GM10248 (cell line): ENCODE results near the gene CRTC1.

Experiments
- CTCF ChIA-PET: fragments of 300-600 bp; sonication (Branson Sonifier 250); formaldehyde crosslinking; extraction: SDS; loops from one replicate; lab custom pipeline; 2021; ENCODE audit warnings: antibody characterized with exemption; lab: Yijun Ruan, JAX
- POLR2A ChIA-PET: fragments of 350-650 bp; sonication (Branson Sonifier 250); formaldehyde crosslinking; extraction: SDS; loops from one replicate; lab custom pipeline; 2020; ENCODE audit warnings: antibody characterized with exemption; lab: Yijun Ruan, JAX
- DNase-seq: peaks from one replicate; pipeline ENCODE4 v3.0.0; 2012; ENCODE audit errors: extremely low spot score
- CTCF ChIP-seq: IDR thresholded peaks from 2 replicates; pipeline ENCODE4 v1.5.1; 2012; ENCODE audit warnings: mild to moderate bottlenecking, low read depth; ENCODE audit errors: extremely low read depth, missing control alignments, control extremely low read depth

The CRTC1 gene

DNA sequence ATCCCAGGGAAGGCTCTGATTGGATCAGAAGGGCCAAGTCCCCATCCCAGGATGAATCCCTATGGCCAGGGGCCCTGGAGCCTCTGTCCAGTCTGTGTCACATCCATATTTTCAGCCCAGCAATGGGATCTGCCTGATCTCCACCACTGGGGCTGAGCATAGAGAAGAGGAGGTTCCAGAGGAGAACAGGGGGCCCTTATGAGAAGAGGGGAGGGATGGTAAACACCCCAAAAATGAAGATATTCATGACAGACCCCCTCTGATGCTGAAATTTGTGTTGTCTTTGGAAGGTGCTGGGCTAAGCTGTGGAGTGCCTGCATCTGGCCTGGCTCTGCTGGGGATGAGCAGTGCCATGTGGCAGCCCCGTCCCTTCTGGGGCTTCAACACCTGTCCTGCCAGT, 32.2 kb upstream of the CRTC1 start:
- CTCF ChIA-PET, result no interaction called here
- TF ChIP-seq CTCF, result no peak
- no peak for DNase-seq
- POLR2A ChIA-PET, result no interaction called here

- CTCF ChIA-PET, result interaction anchor here (0.8 kb wide), 1 partner anchor 425 kb away, joined by 3 read pairs; no protein-coding TSS in a partner anchor
- no peak for TF ChIP-seq CTCF
- no peak for DNase-seq
- POLR2A ChIA-PET, result no interaction called here
Observed at GRCh38 chr19:18651733-18652132, 31.7 kb upstream of the CRTC1 start.

DNA sequence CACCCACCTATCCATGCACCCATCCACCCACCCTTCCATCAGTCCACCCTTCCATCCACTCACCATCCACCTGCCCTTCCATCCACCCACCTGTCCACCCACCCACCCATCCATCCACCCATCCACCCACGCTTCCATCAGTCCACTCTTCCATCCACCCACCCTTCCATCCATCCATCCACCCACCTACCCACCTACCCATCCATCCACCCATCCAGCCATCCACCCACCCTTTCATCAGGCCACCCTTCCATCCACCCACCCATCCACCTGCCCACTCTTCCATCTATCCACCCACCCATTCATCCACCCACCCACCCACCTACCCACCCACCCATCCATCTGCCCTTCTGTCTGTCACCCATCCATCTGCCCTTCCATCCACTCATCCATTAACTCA, 29.6 kb upstream of the CRTC1 start:
- DNase-seq, result no peak
- ChIA-PET POLR2A (no interaction called here), CTCF (no interaction called here)
- no peak for TF ChIP-seq CTCF

GRCh38 chr19:18654469-18654868, 29.0 kb upstream of the CRTC1 start:
- ChIA-PET POLR2A (no interaction called here), CTCF (interaction anchor here (1.8 kb wide), 1 partner anchor 12 kb away, joined by 4 read pairs; no protein-coding TSS in a partner anchor)
- DNase-seq, result no peak
- no peak for TF ChIP-seq CTCF

DNA sequence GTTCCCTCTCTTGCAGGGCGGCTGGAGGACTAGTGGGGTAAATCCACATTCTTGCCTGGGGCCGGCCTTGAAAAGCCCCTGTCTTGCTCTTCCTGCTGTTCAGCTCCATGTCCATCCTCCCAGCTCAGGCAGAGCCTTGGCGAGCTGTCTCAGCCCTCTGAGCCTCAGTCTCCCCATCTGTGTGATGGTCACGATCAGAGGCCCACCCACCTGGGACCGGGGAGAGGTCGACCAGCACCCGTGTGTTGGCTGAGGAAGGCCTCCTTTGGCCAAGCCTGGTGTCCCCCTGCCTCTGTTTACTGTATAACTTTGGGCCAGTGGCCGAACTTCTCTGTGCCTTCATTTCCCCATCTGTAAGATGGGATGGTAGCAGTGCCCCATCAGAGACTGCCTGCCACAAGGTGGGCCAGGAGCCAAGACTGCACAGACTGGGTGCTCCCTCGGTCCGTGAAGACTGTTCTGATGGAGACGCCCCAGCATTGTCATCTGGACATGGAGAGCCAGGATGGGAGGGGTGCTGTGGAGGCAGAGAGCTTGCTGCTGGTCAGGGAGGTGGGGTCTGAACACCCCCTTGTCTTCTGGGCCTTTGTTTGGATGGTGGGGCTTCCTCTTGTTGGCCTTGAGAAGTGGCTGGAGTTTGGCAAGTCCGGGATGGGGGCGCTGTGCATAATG, 28.2 kb upstream of the CRTC1 start:
- CTCF ChIA-PET, result interaction anchor here (0.9 to 1.8 kb wide), 2 partner anchors 11 to 18 kb away, joined by 3 to 4 read pairs; no protein-coding TSS in a partner anchor
- no peak for DNase-seq
- TF ChIP-seq CTCF, result no peak
- POLR2A ChIA-PET, result no interaction called here

GRCh38 chr19:18656337-18657086, 27.0 kb upstream of the CRTC1 start:
- ChIA-PET CTCF (interaction anchor here (0.9 to 1.8 kb wide), 2 partner anchors 10 to 16 kb away, joined by 3 to 4 read pairs; no protein-coding TSS in a partner anchor), POLR2A (no interaction called here)
- no peak for DNase-seq
- no peak for TF ChIP-seq CTCF
